Loucy (cell line): ENCODE results near the gene NSD1.

Source experiments
- H2AFZ ChIP-seq: fragments of 200-600 bp; sonication (generic); 2 replicates; pipeline ENCODE4 v1.6.0; 2016; ENCODE audit warnings: antibody characterized with exemption, mild to moderate bottlenecking, low read length, moderate library complexity
- H3F3A ChIP-seq: fragments of 200-600 bp; 2 replicates; pipeline ENCODE4 v1.6.0; 2016; ENCODE audit warnings: antibody characterized with exemption, low read depth, mild to moderate bottlenecking
- H3K27me3 ChIP-seq: fragments of 200-600 bp; sonication (generic); 2 replicates; pipeline ENCODE4 v1.6.1; 2014; ENCODE audit warnings: low read length, mild to moderate bottlenecking; ENCODE audit not compliant: insufficient read depth, poor library complexity, severe bottlenecking
- H3K36me3 ChIP-seq: fragments of 200-600 bp; sonication (generic); 2 replicates; pipeline ENCODE4 v1.6.1; 2016; ENCODE audit warnings: low read length; ENCODE audit not compliant: insufficient read depth
- H3K4me1 ChIP-seq: fragments of 200-600 bp; sonication (generic); 2 replicates; pipeline ENCODE4 v1.5.1; 2014; ENCODE audit warnings: low read length, mild to moderate bottlenecking; ENCODE audit not compliant: insufficient read depth, poor library complexity, severe bottlenecking
- H3K4me2 ChIP-seq: fragments of 200-600 bp; sonication (generic); 2 replicates; pipeline ENCODE4 v1.6.0; 2014; ENCODE audit warnings: antibody characterized with exemption, low read length, low read depth, mild to moderate bottlenecking; ENCODE audit not compliant: poor library complexity, severe bottlenecking
- H3K4me3 ChIP-seq: fragments of 200-600 bp; sonication (generic); 2 replicates; pipeline ENCODE4 v1.5.1; 2014; ENCODE audit warnings: low read length, mild to moderate bottlenecking, mixed read lengths; ENCODE audit not compliant: poor library complexity, severe bottlenecking
- H3K79me2 ChIP-seq: fragments of 200-600 bp; sonication (generic); 2 replicates; pipeline ENCODE4 v1.6.1; 2014; ENCODE audit warnings: low read length; ENCODE audit not compliant: insufficient read depth
- H3K9ac ChIP-seq: fragments of 200-600 bp; sonication (generic); 2 replicates; pipeline ENCODE4 v1.6.0; 2014; ENCODE audit warnings: mild to moderate bottlenecking, low read depth, low read length, moderate library complexity; ENCODE audit not compliant: poor library complexity, severe bottlenecking
- H3K9me2 ChIP-seq: fragments of 200-600 bp; sonication (generic); replicated peaks from 2 replicates; pipeline ENCODE4 v1.6.1; 2016; ENCODE audit warnings: low read depth, low read length, mixed read lengths
- H3K9me3 ChIP-seq: fragments of 200-600 bp; sonication (generic); 2 replicates; pipeline ENCODE4 v1.6.1; 2014; ENCODE audit warnings: mild to moderate bottlenecking, antibody characterized with exemption, low read length, low read depth; ENCODE audit not compliant: insufficient read depth
- H4K20me1 ChIP-seq: fragments of 200-600 bp; sonication (generic); 2 replicates; pipeline ENCODE4 v1.6.0; 2014; ENCODE audit warnings: antibody characterized with exemption, low read length, mild to moderate bottlenecking; ENCODE audit not compliant: insufficient read depth, poor library complexity, severe bottlenecking
- EZH2phosphoT487 ChIP-seq: fragments of 200-600 bp; IDR thresholded peaks from 2 replicates; pipeline ENCODE4 v1.6.1; 2018; ENCODE audit warnings: antibody characterized with exemption, mild to moderate bottlenecking, moderate library complexity, borderline replicate concordance
- TF ChIP-seq, protein P1 (sequence below): fragments of 200-600 bp; sonication (generic); conservative IDR thresholded peaks from 2 replicates; pipeline ENCODE4 v1.5.1; 2014; ENCODE audit warnings: mild to moderate bottlenecking, antibody characterized with exemption, low read length

NSD1 gene

DNA sequence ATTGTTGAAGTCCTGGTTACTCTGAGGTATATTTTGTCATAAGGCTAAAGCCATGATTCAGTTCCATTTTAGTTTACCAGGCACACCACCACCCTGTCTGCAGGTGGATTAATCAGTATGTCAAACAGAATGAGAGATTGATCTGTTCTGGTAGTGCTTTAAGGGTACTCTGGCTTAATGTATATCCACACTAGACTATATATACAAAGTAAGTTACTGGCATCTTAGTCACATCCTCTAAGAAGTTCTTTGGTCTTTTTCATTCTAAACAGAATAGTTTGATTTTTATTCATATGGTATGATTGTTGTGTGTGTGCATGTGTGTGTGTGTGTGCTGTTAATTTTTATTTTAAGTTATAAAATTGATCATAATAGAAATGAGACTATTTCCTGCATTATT lies 108.2 kb downstream of the NSD1 start:
- TF ChIP-seq, protein P1, sequence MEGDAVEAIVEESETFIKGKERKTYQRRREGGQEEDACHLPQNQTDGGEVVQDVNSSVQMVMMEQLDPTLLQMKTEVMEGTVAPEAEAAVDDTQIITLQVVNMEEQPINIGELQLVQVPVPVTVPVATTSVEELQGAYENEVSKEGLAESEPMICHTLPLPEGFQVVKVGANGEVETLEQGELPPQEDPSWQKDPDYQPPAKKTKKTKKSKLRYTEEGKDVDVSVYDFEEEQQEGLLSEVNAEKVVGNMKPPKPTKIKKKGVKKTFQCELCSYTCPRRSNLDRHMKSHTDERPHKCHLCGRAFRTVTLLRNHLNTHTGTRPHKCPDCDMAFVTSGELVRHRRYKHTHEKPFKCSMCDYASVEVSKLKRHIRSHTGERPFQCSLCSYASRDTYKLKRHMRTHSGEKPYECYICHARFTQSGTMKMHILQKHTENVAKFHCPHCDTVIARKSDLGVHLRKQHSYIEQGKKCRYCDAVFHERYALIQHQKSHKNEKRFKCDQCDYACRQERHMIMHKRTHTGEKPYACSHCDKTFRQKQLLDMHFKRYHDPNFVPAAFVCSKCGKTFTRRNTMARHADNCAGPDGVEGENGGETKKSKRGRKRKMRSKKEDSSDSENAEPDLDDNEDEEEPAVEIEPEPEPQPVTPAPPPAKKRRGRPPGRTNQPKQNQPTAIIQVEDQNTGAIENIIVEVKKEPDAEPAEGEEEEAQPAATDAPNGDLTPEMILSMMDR, result no peak
- TF ChIP-seq EZH2phosphoT487, result no peak
- H3K9me2 ChIP-seq, result no peaks in the 10 kb centered on the region
- H3K9me3 ChIP-seq, result no peaks in the 10 kb centered on the region
- no peaks in the 10 kb centered on the region for H3K79me2 ChIP-seq
- no peak overlapping the region for H2AFZ ChIP-seq
- no peak overlapping the region for H3K4me2 ChIP-seq
- H3K4me1 ChIP-seq, result no peaks in the 10 kb centered on the region
- H3F3A ChIP-seq, result no peaks in the 10 kb centered on the region
- no peaks in the 10 kb centered on the region for H4K20me1 ChIP-seq
- no peaks in the 10 kb centered on the region for H3K27me3 ChIP-seq
- H3K9ac ChIP-seq, result no peak overlapping the region
- H3K36me3 ChIP-seq, result peaks cover 47% of the 10 kb centered on the region; the same call in 1 of the 2 replicates
- H3K4me3 ChIP-seq, result no peak overlapping the region

DNA sequence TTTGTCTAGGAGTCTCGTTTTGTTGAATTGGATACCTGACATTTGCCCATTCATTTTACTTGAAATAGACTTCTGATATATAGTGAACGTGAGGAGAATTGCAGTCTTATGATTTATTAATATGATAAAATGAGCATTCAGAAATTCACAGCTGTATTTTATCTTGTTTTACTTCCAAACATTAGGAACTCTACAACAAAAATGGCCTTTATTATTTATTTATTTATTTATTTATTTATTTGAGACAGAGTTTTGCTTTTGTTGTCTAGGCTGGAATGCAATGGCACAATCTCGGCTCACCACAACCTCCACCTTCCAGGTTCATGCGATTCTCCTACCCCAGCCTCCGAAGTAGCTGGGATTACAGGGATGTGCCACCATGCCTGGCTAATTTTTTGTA lies 108.7 kb downstream of the NSD1 start:
- no peaks in the 10 kb centered on the region for H3K27me3 ChIP-seq
- peaks cover 49% of the 10 kb centered on the region; the same call in 1 of the 2 replicates for H3K36me3 ChIP-seq
- no peaks in the 10 kb centered on the region for H3K4me1 ChIP-seq
- H3F3A ChIP-seq, result no peaks in the 10 kb centered on the region
- no peak overlapping the region for H3K9ac ChIP-seq
- H3K4me3 ChIP-seq, result no peak overlapping the region
- no peaks in the 10 kb centered on the region for H4K20me1 ChIP-seq
- TF ChIP-seq, protein P1, result no peak
- no peak for TF ChIP-seq EZH2phosphoT487
- no peak overlapping the region for H2AFZ ChIP-seq
- H3K9me2 ChIP-seq, result no peaks in the 10 kb centered on the region
- H3K9me3 ChIP-seq, result no peaks in the 10 kb centered on the region
- H3K79me2 ChIP-seq, result no peaks in the 10 kb centered on the region
- H3K4me2 ChIP-seq, result no peak overlapping the region

DNA sequence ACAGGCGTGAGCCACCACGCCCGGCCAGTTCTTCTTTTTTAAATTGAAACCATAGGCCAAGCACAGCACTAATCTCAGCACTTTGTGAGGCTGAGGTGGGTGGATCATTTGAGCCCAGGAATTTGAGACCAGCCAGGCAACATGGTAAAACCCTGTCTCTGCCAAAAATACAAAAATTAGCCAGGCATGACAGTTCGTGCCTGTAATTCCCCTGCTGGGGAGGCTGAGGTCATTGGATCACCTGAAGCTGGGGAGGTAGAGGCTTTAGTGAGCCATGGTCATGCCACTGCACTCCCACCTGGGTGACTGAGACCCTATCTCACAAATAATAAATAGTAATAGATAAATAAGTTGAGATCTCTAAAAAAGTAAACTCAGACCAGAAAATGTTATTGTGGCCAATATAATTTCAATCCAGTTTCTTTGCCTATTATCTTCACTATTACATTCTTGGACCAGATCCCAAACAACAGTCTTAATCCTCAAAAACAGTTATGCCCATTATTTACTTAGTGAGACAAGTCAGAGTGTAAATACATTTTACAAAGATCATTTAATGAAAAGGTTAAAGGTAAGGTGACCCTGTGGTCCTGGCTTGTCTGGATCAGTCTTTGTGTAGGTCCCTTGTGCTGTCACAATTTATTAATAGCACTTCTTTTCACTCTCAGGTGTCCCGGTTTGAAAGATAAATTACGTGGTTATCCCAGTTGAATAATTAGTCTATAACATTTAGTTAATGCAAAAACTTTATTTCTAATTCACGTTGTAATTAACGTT lies 116.4 kb downstream of the NSD1 start:
- H3K4me1 ChIP-seq, result no peaks in the 10 kb centered on the region
- H3K36me3 ChIP-seq, result peaks cover 42% of the 10 kb centered on the region; the same call in 1 of the 2 replicates
- no peak overlapping the region for H3K9ac ChIP-seq
- H2AFZ ChIP-seq, result no peak overlapping the region
- H3K9me3 ChIP-seq, result no peaks in the 10 kb centered on the region
- no peaks in the 10 kb centered on the region for H3F3A ChIP-seq
- H3K4me2 ChIP-seq, result no peak overlapping the region
- TF ChIP-seq, protein P1, result no peak
- TF ChIP-seq EZH2phosphoT487, result no peak
- no peaks in the 10 kb centered on the region for H3K9me2 ChIP-seq
- no peaks in the 10 kb centered on the region for H3K79me2 ChIP-seq
- H4K20me1 ChIP-seq, result no peaks in the 10 kb centered on the region
- no peaks in the 10 kb centered on the region for H3K27me3 ChIP-seq
- no peak overlapping the region for H3K4me3 ChIP-seq
